ENCODE results near the gene NAV3.

The NAV3 gene

GRCh38 chr12:78050790-78051189, 220.1 kb downstream of the NAV3 start:
- no peak overlapping the region for H3K4me3 ChIP-seq (ENCODE audit: low read length)
- TF ChIP-seq ZNF274 (IDR thresholded peaks at IDR 0.05; ENCODE audit: low read depth, low read length) = no peak

- TF ChIP-seq ZNF274 (IDR thresholded peaks at IDR 0.05; ENCODE audit: low read depth, low read length) = no peak
- no peak overlapping the region for H3K4me3 ChIP-seq (ENCODE audit: low read length)
These were observed 224.9 kb downstream of the NAV3 start for GRCh38 chr12:78055545-78055944.

- H3K4me3 ChIP-seq (ENCODE audit: low read length) = no peak overlapping the region
- TF ChIP-seq ZNF274 (IDR thresholded peaks at IDR 0.05; ENCODE audit: low read depth, low read length) = no peak
These were observed 226.4 kb downstream of the NAV3 start for GRCh38 chr12:78057075-78057474.

GRCh38 chr12:78060186-78060585, 229.5 kb downstream of the NAV3 start:
- no peak overlapping the region for H3K4me3 ChIP-seq (ENCODE audit: low read length)
- no peak for TF ChIP-seq ZNF274 (IDR thresholded peaks at IDR 0.05; ENCODE audit: low read depth, low read length)

GRCh38 chr12:78062786-78063185, 232.1 kb downstream of the NAV3 start:
- H3K4me3 ChIP-seq (ENCODE audit: low read length) = no peak overlapping the region
- no peak for TF ChIP-seq ZNF274 (IDR thresholded peaks at IDR 0.05; ENCODE audit: low read depth, low read length)

GRCh38 chr12:78081590-78082314, 251.1 kb downstream of the NAV3 start:
- TF ChIP-seq ZNF274 (IDR thresholded peaks at IDR 0.05; ENCODE audit: low read depth, low read length) = no peak
- H3K4me3 ChIP-seq (ENCODE audit: low read length) = no peak overlapping the region

- no peak overlapping the region for H3K4me3 ChIP-seq (ENCODE audit: low read length)
- no peak for TF ChIP-seq ZNF274 (IDR thresholded peaks at IDR 0.05; ENCODE audit: low read depth, low read length)
These were observed 255.0 kb downstream of the NAV3 start for GRCh38 chr12:78085542-78086182.

GRCh38 chr12:78086553-78087362, 256.1 kb downstream of the NAV3 start:
- no peak for TF ChIP-seq ZNF274 (IDR thresholded peaks at IDR 0.05; ENCODE audit: low read depth, low read length)
- H3K4me3 ChIP-seq (ENCODE audit: low read length) = no peak overlapping the region

GRCh38 chr12:78087363-78087675, 256.6 kb downstream of the NAV3 start:
- H3K4me3 ChIP-seq (ENCODE audit: low read length) = no peak overlapping the region
- no peak for TF ChIP-seq ZNF274 (IDR thresholded peaks at IDR 0.05; ENCODE audit: low read depth, low read length)

GRCh38 chr12:78088391-78088832, 257.7 kb downstream of the NAV3 start:
- no peak for TF ChIP-seq ZNF274 (IDR thresholded peaks at IDR 0.05; ENCODE audit: low read depth, low read length)
- H3K4me3 ChIP-seq (ENCODE audit: low read length) = no peak overlapping the region

GRCh38 chr12:78090266-78090665, 259.6 kb downstream of the NAV3 start:
- H3K4me3 ChIP-seq (ENCODE audit: low read length) = no peak overlapping the region
- TF ChIP-seq ZNF274 (IDR thresholded peaks at IDR 0.05; ENCODE audit: low read depth, low read length) = no peak

- H3K4me3 ChIP-seq (ENCODE audit: low read length) = no peak overlapping the region
- no peak for TF ChIP-seq ZNF274 (IDR thresholded peaks at IDR 0.05; ENCODE audit: low read depth, low read length)
These were observed 264.9 kb downstream of the NAV3 start for GRCh38 chr12:78095623-78096022.

GRCh38 chr12:78096909-78097597, 266.4 kb downstream of the NAV3 start:
- TF ChIP-seq ZNF274 (IDR thresholded peaks at IDR 0.05; ENCODE audit: low read depth, low read length) = no peak
- no peak overlapping the region for H3K4me3 ChIP-seq (ENCODE audit: low read length)

GRCh38 chr12:78099806-78100205, 269.1 kb downstream of the NAV3 start:
- TF ChIP-seq ZNF274 (IDR thresholded peaks at IDR 0.05; ENCODE audit: low read depth, low read length) = no peak
- H3K4me3 ChIP-seq (ENCODE audit: low read length) = no peak overlapping the region

Data from GM08714 (cell line).